Naive thymus-derived CD8-positive, alpha-beta T cell (primary cell): Measurements from ENCODE around the gene LRRC8B. TPM values are rescaled to one million over a fixed set of nuclear protein-coding genes. Genes with fewer than 3 reads are reported as not detected.

ENCODE experiments used
- ATAC-seq, 2 donors: fragments of 150-1000 bp; cut with Tn5 transposase in 1 of 2; sonication (Bioruptor Pico), chemical (Tn5 transposase) in 1 of 2; 1 replicate in 1 of 2; 2 replicates in 1 of 2; pipeline ENCODE4 v1.10.0; 2021; ENCODE audit warnings: mild to moderate bottlenecking in 2 of 2, moderate library complexity in 2 of 2
- POLR2A ChIA-PET: fragments of 350-600 bp; sonication (Branson Sonifier 250); formaldehyde crosslinking; loops from one replicate; lab custom pipeline; 2021; ENCODE audit warnings: antibody characterized with exemption; lab: Charles Lee
- DNase-seq, 10 donors: peaks; one replicate each; pipeline versions ENCODE4 v3.0.0 to v3.0.0-alpha.2; 2020 to 2022
- H3K27ac Mint-ChIP-seq, 10 donors: one replicate each; pipeline ENCODE4 v1.8.0; 2020 to 2022; ENCODE audit warnings: mild to moderate bottlenecking in 10 of 10, mixed read lengths in 10 of 10, moderate library complexity in 4 of 10, inconsistent platforms in 1 of 10
- H3K27me3 Mint-ChIP-seq, 5 donors: one replicate each; pipeline ENCODE4 v1.8.0; 2021 to 2022; ENCODE audit warnings: mixed read lengths in 5 of 5
- H3K36me3 Mint-ChIP-seq, 3 donors: one replicate each; pipeline ENCODE4 v1.8.0; 2020 to 2022; ENCODE audit warnings: mixed read lengths in 3 of 3, mild to moderate bottlenecking in 2 of 3, inconsistent platforms in 1 of 3
- H3K4me1 Mint-ChIP-seq, 4 donors: one replicate each; pipeline ENCODE4 v1.8.0; 2021 to 2022; ENCODE audit warnings: mixed read lengths in 4 of 4
- H3K4me3 Mint-ChIP-seq, 10 donors: one replicate each; pipeline ENCODE4 v1.8.0; 2020 to 2022; ENCODE audit warnings: mild to moderate bottlenecking in 10 of 10, mixed read lengths in 10 of 10, moderate library complexity in 6 of 10, inconsistent platforms in 1 of 10
- H3K9me3 Mint-ChIP-seq, 9 donors: one replicate each; pipeline ENCODE4 v1.8.0; 2020 to 2022; ENCODE audit warnings: mixed read lengths in 9 of 9, mild to moderate bottlenecking in 3 of 9, inconsistent platforms in 1 of 9, moderate library complexity in 1 of 9
- polyA plus RNA-seq, 3 donors: library from polyadenylated mRNA; unstranded; fragments of 300-500 nt; fragmentation: Illumina TruSeq; gene quantifications; one replicate each; pipeline ENCODE4 v1.2.3, GENCODE V29; 2021
- total RNA-seq, 8 experiments: library from RNA in 2 of 8; stranded (reverse) in 2 of 8; gene quantifications; one replicate each; pipeline ENCODE4 v1.2.3 and lab custom pipeline; 2021 to 2026

The LRRC8B gene
- total and polyA plus RNA-seq, 5 experiments from 2014 or later = 8.5 to 16.1 (median 13.6) TPM

DNA sequence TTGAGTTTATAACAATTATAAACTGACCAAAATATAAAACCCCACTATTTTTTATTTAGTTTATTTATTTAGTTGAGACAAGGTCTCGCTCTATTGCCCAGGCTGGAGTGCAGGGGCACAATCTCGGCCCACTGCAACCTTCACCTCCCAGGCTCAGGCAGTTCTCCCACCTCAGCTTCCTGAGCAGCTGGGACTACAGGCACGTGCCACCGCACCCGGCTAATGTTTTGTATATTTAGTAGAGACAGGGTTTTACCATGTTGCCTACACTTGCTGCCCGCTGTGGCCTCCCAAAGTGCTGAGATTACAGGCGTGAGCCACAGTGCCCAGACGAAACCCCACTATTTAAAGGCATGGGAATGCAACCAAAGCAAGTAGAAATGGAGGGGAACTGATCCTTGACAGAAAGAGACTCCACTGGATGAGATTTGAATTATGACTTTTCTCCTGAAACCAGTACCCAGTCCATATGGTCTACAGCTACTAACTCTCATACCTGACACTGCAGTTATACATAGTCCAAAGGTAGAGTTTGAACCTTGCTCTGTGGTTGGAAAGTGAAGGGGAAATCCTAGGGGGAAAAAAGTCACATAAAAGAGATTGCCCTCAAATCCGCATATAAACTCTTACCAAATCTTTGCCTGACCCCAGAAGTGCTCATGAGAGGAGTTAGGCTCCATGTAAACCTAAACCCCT is 119.6 kb downstream of the LRRC8B start:
- Mint-ChIP-seq H3K4me3 (no peak overlapping the region), H3K36me3 (peaks cover 17 to 31% (median 26%) of the 10 kb centered on the region in 3 donors), H3K27ac (peak overlapping the region in 8 of 10 donors; percentile 15 to 79 (median 56)), H3K9me3 (peaks cover 0 to 26% (median 14%) of the 10 kb centered on the region in 9 donors), H3K4me1 (peaks cover 21 to 76% (median 57%) of the 10 kb centered on the region in 4 donors), H3K27me3 (no peaks in the 10 kb centered on the region)
- ATAC-seq (no peak), DNase-seq (no peak)
- POLR2A ChIA-PET = interaction anchor here (0.5 to 2.7 kb wide), 3 partner anchors 11 to 50 kb away, joined by 6 to 15 read pairs (median 7); partner anchors contain the start of gene LRRC8C

DNA sequence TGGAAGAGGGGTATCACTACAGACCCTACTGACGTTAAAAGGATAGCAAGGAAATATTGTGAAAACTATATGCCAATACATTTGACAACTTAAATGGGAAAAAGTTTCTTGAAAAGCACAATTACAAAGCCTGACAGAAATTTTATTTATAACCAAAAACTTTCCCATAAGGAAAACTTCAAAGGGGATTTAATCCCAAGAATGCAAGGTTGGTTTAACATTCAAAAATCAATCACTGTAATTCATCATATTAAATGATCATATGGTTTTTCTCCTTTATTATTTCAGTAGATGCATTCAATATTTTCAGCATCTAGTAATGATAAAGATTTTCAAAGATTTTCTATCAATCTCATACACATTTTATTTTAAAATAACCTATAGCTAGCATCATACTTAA is 121.6 kb downstream of the LRRC8B start:
- peak overlapping the region in 2 of 10 donors; percentile 34 to 46 for H3K27ac Mint-ChIP-seq
- peaks cover 0 to 26% (median 14%) of the 10 kb centered on the region in 9 donors for H3K9me3 Mint-ChIP-seq
- peaks cover 25 to 75% (median 60%) of the 10 kb centered on the region in 4 donors for H3K4me1 Mint-ChIP-seq
- H3K36me3 Mint-ChIP-seq = peaks cover 21 to 31% (median 27%) of the 10 kb centered on the region in 3 donors
- H3K27me3 Mint-ChIP-seq = no peaks in the 10 kb centered on the region
- POLR2A ChIA-PET = interaction anchor here (0.9 to 1.6 kb wide), 3 partner anchors 10 to 13 kb away, joined by 3 to 4 read pairs (median 3); partner anchors contain the start of gene LRRC8C
- DNase-seq = no peak
- no peak overlapping the region for H3K4me3 Mint-ChIP-seq
- ATAC-seq = no peak

Other genes with a start within 250 kb of the LRRC8B start
- gene GBP6, start 160.8 kb upstream of the LRRC8B start, total RNA-seq = under 1 TPM; 0.10 to 0.19 TPM
- under 1 TPM in 2 of 3 donors, not detected in 1; 0.18 to 0.27 TPM for gene GBP6, start 160.8 kb upstream of the LRRC8B start, polyA plus RNA-seq
- 10 to 100 TPM; 52.2 to 53.3 TPM for gene LRRC8C, start 108.3 kb downstream of the LRRC8B start, total RNA-seq
- 10 to 100 TPM; 10.0 to 19.2 (median 14.2) TPM for gene LRRC8C, start 108.3 kb downstream of the LRRC8B start, polyA plus RNA-seq